ENCODE measurements around the gene PLPP7.

- TF ChIP-seq CTCF (conservative IDR thresholded peaks at IDR 0.05) (no peak), EZH2 (IDR thresholded peaks at IDR 0.05; ENCODE audit: low read depth) (no peak)
Measured at GRCh38 chr9:131320031-131320685, 30.6 kb downstream of the PLPP7 start.
